Neuronal stem cell (in vitro differentiated cells): Measurements from ENCODE around the gene GON4L.

Source experiments
- DNase-seq: peaks from one replicate; pipeline ENCODE4 v3.0.0-alpha.2; 2013; ENCODE audit warnings: low spot score
- H2AFZ ChIP-seq: one replicate; pipeline ENCODE4 v1.6.1; 2013; ENCODE audit warnings: mild to moderate bottlenecking, low read length, inconsistent platforms
- H2AK5ac ChIP-seq: 2 replicates; pipeline ENCODE4 v1.6.1; 2013; ENCODE audit warnings: low read depth, mild to moderate bottlenecking, inconsistent platforms, low read length, moderate library complexity, mixed read lengths
- H2BK120ac ChIP-seq: 2 replicates; pipeline ENCODE4 v1.6.1; 2013; ENCODE audit warnings: low read depth, mild to moderate bottlenecking, inconsistent platforms, low read length, moderate library complexity, mixed read lengths
- H2BK12ac ChIP-seq: one replicate; pipeline ENCODE4 v1.6.1; 2013; ENCODE audit warnings: low read length, inconsistent platforms
- H2BK15ac ChIP-seq: 2 replicates; pipeline ENCODE4 v1.6.1; 2013; ENCODE audit warnings: mild to moderate bottlenecking, low read length, inconsistent platforms, mixed read lengths
- H2BK5ac ChIP-seq: one replicate; pipeline ENCODE4 v1.6.1; 2013; ENCODE audit warnings: inconsistent platforms, mild to moderate bottlenecking, low read length, moderate library complexity
- H3K14ac ChIP-seq: one replicate; pipeline ENCODE4 v1.6.1; 2013; ENCODE audit warnings: low read length, inconsistent platforms
- H3K18ac ChIP-seq: 2 replicates; pipeline ENCODE4 v1.6.1; 2013; ENCODE audit warnings: low read length, inconsistent platforms
- H3K23ac ChIP-seq: 2 replicates; pipeline ENCODE4 v1.6.1; 2013; ENCODE audit warnings: low read depth, mild to moderate bottlenecking, mixed read lengths, low read length, inconsistent platforms; ENCODE audit not compliant: poor library complexity
- H3K27ac ChIP-seq: replicated peaks from 3 replicates; pipeline ENCODE4 v1.5.1; 2013; ENCODE audit warnings: low read length, inconsistent platforms
- H3K27me3 ChIP-seq, 3 experiments: 2 replicates each; pipeline ENCODE4 v1.6.1; 2013; ENCODE audit warnings: low read length in 3 of 3, mild to moderate bottlenecking in 2 of 3, inconsistent platforms in 1 of 3, low read depth in 1 of 3, mixed read lengths in 1 of 3, moderate library complexity in 1 of 3; ENCODE audit not compliant: control insufficient read depth in 3 of 3, insufficient read depth in 3 of 3
- H3K36me3 ChIP-seq, 2 donors: replicated peaks in 1 of 2; 2 replicates each; pipeline ENCODE4 v1.6.1; 2013; ENCODE audit warnings: low read length in 2 of 2; ENCODE audit not compliant: control insufficient read depth in 2 of 2, insufficient read depth in 2 of 2
- H3K4ac ChIP-seq: 2 replicates; pipeline ENCODE4 v1.6.1; 2013; ENCODE audit warnings: inconsistent platforms, mild to moderate bottlenecking, low read length, moderate library complexity
- H3K4me1 ChIP-seq, 2 donors: 1 replicate in 1 of 2; 2 replicates in 1 of 2; pipeline ENCODE4 v1.6.1; 2013; ENCODE audit warnings: low read length in 2 of 2, low read depth in 1 of 2; ENCODE audit not compliant: control insufficient read depth in 2 of 2, insufficient read depth in 1 of 2
- H3K4me2 ChIP-seq: one replicate; pipeline ENCODE4 v1.6.1; 2013; ENCODE audit warnings: mild to moderate bottlenecking, low read length, inconsistent platforms; ENCODE audit not compliant: insufficient read depth, poor library complexity, severe bottlenecking
- H3K4me3 ChIP-seq, 2 donors: 2 replicates each; pipeline ENCODE4 v1.5.1; 2013; ENCODE audit warnings: low read length in 2 of 2, mild to moderate bottlenecking in 2 of 2, inconsistent platforms in 1 of 2, moderate library complexity in 1 of 2
- H3K79me1 ChIP-seq: one replicate; pipeline ENCODE4 v1.6.1; 2013; ENCODE audit warnings: low read depth, mild to moderate bottlenecking, inconsistent platforms, low read length, moderate library complexity
- H3K9ac ChIP-seq: one replicate; pipeline ENCODE4 v1.6.1; 2013; ENCODE audit warnings: mild to moderate bottlenecking, low read depth, low read length, inconsistent platforms; ENCODE audit not compliant: poor library complexity
- H3K9me3 ChIP-seq, 2 donors: replicated peaks in 1 of 2; 2 replicates each; pipeline versions ENCODE3 to v1.6.1; 2013; ENCODE audit warnings: low read length in 2 of 2, mild to moderate bottlenecking in 2 of 2, inconsistent platforms in 1 of 2, low read depth in 1 of 2, mixed read lengths in 1 of 2, moderate library complexity in 1 of 2; ENCODE audit not compliant: control insufficient read depth in 2 of 2, insufficient read depth in 1 of 2
- H4K8ac ChIP-seq: one replicate; pipeline ENCODE4 v1.6.1; 2013; ENCODE audit warnings: low read depth, mild to moderate bottlenecking, inconsistent platforms, low read length, moderate library complexity
- H4K91ac ChIP-seq: one replicate; pipeline ENCODE4 v1.6.1; 2013; ENCODE audit warnings: low read length, low read depth, mild to moderate bottlenecking, inconsistent platforms; ENCODE audit not compliant: poor library complexity
- WGBS, 2 donors: extraction: QIAGEN DNeasy Blood & Tissue Kit; methylation state at CpG; one replicate each; pipeline ENCODE4 v1.1.7; 2013; ENCODE audit warnings: missing lambda C conversion rate in 2 of 2, mixed read lengths in 1 of 2; ENCODE audit not compliant: insufficient read length in 2 of 2, insufficient replicate concordance in 1 of 2; ENCODE audit errors: extremely low coverage in 2 of 2; 5-methylcytosine and 5-hydroxymethylcytosine counted together

Gene GON4L

DNA sequence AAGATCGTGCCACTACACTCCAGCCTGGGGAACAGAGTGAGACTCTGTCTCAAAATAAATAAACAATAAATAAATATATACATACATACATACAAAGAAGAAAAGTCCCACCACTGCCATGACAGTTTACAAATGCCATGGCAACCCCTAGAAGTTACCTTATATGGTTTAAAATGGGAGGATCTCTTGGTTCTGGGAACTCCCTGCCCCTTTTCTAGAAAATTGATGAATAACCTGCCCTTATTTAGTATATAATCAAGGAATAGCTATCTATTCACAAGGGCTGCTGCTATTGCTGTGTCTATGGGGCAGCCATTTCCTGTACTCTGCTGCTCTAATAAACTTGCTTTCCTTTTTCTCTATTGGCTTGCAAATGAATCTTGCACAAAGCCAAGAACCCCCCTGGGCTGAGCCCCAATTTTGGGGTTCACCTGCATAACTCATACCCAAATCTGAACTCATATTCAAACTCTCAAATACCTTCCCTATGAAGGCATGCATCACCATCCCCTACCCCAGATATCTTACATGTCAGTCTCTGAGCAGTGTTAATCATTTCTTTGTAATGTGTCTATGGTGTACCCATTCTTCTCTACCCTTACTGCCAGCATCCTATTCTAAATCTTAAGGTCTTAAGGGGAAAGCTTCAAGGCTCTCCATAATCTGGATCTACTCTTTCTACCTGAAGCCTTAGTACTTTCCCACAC lies 9.0 kb downstream of the GON4L start:
- Histone ChIP-seq H2AFZ (no peak overlapping the region), H4K8ac (no peak overlapping the region), H3K4me1 (no peaks in the 10 kb centered on the region), H3K23ac (no peak overlapping the region), H3K36me3 (peaks cover 13 to 86% of the 10 kb centered on the region in 2 donors), H2BK5ac (no peak overlapping the region), H3K4me3 (no peak overlapping the region), H2AK5ac (no peak overlapping the region), H3K9me3 (peaks cover 0 to 17% of the 10 kb centered on the region in 2 donors), H2BK120ac (no peak overlapping the region), H3K4me2 (no peak overlapping the region), H3K9ac (no peak overlapping the region), H3K14ac (no peak overlapping the region), H3K79me1 (peaks cover 2% of the 10 kb centered on the region), H3K27ac (no peak overlapping the region), H2BK12ac (no peak overlapping the region), H3K27me3 (no peaks in the 10 kb centered on the region), H2BK15ac (no peak overlapping the region), H3K4ac (no peak overlapping the region), H4K91ac (no peak overlapping the region), H3K18ac (no peak overlapping the region)
- no CpG with 5 or more reads among the region's 1 CpG for WGBS, 2 donors
- DNase-seq = no peak

DNA sequence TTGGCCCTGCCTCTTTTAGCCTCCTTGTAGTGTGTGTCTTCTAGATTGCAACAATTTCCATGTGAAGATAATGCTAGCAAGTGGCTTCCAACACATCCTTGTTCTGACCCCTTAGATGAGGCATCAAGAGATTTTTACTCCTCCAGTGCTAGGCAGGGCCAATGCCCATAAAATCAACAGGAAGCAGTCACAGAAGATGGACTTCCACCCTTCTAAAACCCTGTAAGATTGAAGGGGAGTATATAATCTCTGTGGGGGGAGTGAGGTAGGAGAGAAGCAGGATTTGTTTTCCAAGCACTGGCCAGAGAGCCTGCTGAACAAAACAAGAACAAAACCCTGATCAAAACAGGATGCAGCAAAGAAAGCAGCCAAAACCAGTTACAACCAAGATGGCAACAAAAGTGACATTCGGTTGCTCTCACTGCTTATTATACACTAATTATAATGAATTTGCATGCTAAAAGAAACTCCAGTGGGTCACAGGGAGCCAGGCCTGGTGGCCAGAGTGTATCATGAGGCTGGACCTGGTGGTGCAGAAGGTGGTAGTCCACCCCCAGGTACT lies 12.1 kb downstream of the GON4L start:
- H3K18ac ChIP-seq = no peak overlapping the region
- WGBS, 2 donors = no CpG with 5 or more reads among the region's 1 CpG
- H2BK5ac ChIP-seq = no peak overlapping the region
- H3K14ac ChIP-seq = no peak overlapping the region
- no peak overlapping the region for H4K8ac ChIP-seq
- no peak overlapping the region for H3K23ac ChIP-seq
- H2BK15ac ChIP-seq = no peak overlapping the region
- no peaks in the 10 kb centered on the region for H3K27me3 ChIP-seq
- no peak overlapping the region for H3K27ac ChIP-seq
- no peak overlapping the region for H2BK12ac ChIP-seq
- no peak overlapping the region for H3K4ac ChIP-seq
- H4K91ac ChIP-seq = no peak overlapping the region
- H2AFZ ChIP-seq = no peak overlapping the region
- H3K9me3 ChIP-seq = peaks cover 0 to 17% of the 10 kb centered on the region in 2 donors
- no peak overlapping the region for H2BK120ac ChIP-seq
- DNase-seq = no peak
- H2AK5ac ChIP-seq = no peak overlapping the region
- H3K79me1 ChIP-seq = peaks cover 3% of the 10 kb centered on the region
- H3K9ac ChIP-seq = no peak overlapping the region
- H3K4me2 ChIP-seq = no peak overlapping the region
- peaks cover 10 to 82% of the 10 kb centered on the region in 2 donors for H3K36me3 ChIP-seq
- H3K4me3 ChIP-seq = no peak overlapping the region
- H3K4me1 ChIP-seq = no peaks in the 10 kb centered on the region

DNA sequence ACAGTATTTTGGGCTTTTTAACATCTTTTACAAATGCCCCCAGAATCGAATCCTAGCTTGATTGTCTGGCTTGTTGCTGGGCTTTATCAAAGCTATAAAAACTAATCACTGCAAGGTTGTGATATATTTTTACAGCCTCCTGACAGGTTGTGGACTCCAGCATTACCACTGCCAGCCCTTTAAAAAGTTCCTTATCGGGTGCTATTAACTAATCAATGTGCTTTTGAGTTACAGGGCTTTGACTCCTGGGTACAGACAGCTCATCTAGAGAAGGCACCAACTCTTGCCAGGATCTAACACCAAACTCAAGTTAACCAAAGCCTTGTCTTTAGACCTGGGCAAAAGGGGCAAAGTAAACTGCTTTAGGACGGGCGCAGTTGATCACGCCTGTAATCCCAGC lies 16.6 kb downstream of the GON4L start:
- Histone ChIP-seq H3K4me2 (no peak overlapping the region), H3K4me3 (no peak overlapping the region), H2BK120ac (no peak overlapping the region), H3K27ac (no peak overlapping the region), H3K4ac (no peak overlapping the region), H3K36me3 (peaks cover 10 to 80% of the 10 kb centered on the region in 2 donors), H3K18ac (no peak overlapping the region), H3K27me3 (no peaks in the 10 kb centered on the region), H2BK15ac (no peak overlapping the region), H4K8ac (no peak overlapping the region), H3K9ac (no peak overlapping the region), H3K14ac (no peak overlapping the region), H4K91ac (no peak overlapping the region), H3K4me1 (peaks cover 0 to 6% of the 10 kb centered on the region in 2 donors), H3K9me3 (peaks cover 2 to 5% of the 10 kb centered on the region in 2 donors), H2BK12ac (no peak overlapping the region), H2BK5ac (no peak overlapping the region), H2AFZ (no peak overlapping the region), H2AK5ac (no peak overlapping the region), H3K23ac (no peak overlapping the region), H3K79me1 (peaks cover 3% of the 10 kb centered on the region)
- WGBS, 2 donors = no CpG with 5 or more reads among the region's 5 CpGs
- DNase-seq = no peak

DNA sequence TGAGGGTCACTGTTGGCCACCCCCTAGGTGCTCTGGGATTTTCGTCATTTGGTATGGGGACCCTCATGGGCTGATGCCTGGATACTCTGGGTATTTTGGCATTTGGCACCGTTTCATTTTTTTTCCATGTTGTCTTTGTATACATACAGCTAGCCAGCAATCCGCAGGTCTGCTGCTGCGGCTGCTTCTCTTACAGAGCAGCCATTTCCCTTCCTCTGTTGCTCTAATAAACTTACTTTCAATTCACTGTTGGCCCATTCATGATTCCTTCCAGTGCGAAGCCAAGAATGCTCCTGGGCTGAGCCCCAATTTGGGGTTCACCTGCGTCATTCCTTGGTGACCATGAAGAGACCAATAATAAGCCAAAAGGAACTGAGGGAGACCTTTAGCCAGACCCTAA lies 21.5 kb downstream of the GON4L start:
- H3K4me3 ChIP-seq = no peak overlapping the region

More for the DNA sequence above, 21.5 kb downstream of the GON4L start:
- Histone ChIP-seq H3K18ac (no peak overlapping the region), H2BK12ac (no peak overlapping the region), H3K4me1 (peaks cover 0 to 7% of the 10 kb centered on the region in 2 donors), H2BK120ac (no peak overlapping the region), H2BK15ac (no peak overlapping the region), H3K27me3 (no peaks in the 10 kb centered on the region), H4K8ac (no peak overlapping the region), H3K27ac (peak overlapping the region; percentile 18), H3K4ac (no peak overlapping the region), H2AFZ (no peak overlapping the region), H4K91ac (no peak overlapping the region), H3K9me3 (peaks cover 2 to 21% of the 10 kb centered on the region in 2 donors), H3K9ac (no peak overlapping the region), H3K14ac (no peak overlapping the region), H3K79me1 (peaks cover 2% of the 10 kb centered on the region), H2BK5ac (no peak overlapping the region), H3K23ac (no peak overlapping the region), H2AK5ac (no peak overlapping the region), H3K36me3 (peaks cover 0 to 54% of the 10 kb centered on the region in 2 donors), H3K4me2 (no peak overlapping the region)
- WGBS, 2 donors = no CpG with 5 or more reads among the region's 6 CpGs
- DNase-seq = no peak
